H9 (cell line): ENCODE results near the gene SAA4. TPM values are rescaled to one million over a fixed set of nuclear protein-coding genes. Genes with fewer than 3 reads are reported as not detected.

ENCODE experiments used
- DNase-seq: peaks from one replicate; pipeline ENCODE4 v3.0.0-alpha.2; 2017
- H2AFZ ChIP-seq: one replicate; pipeline ENCODE4 v1.6.1; 2013; ENCODE audit warnings: mild to moderate bottlenecking, low read length, control low read depth, moderate library complexity
- H2AK5ac ChIP-seq: 2 replicates; pipeline ENCODE4 v1.6.1; 2013; ENCODE audit warnings: low read length, control low read depth, mixed read lengths; ENCODE audit not compliant: insufficient read length
- H2BK120ac ChIP-seq: one replicate; pipeline ENCODE4 v1.6.1; 2013; ENCODE audit warnings: low read depth, mild to moderate bottlenecking, low read length, control low read depth, inconsistent platforms; ENCODE audit not compliant: poor library complexity, severe bottlenecking
- H2BK12ac ChIP-seq: 2 replicates; pipeline ENCODE4 v1.6.1; 2013; ENCODE audit warnings: low read length, control low read depth, mixed read lengths, low read depth; ENCODE audit not compliant: insufficient read length
- H2BK15ac ChIP-seq: 2 replicates; pipeline ENCODE4 v1.6.1; 2013; ENCODE audit warnings: low read depth, low read length, control low read depth
- H2BK20ac ChIP-seq: one replicate; pipeline ENCODE4 v1.6.1; 2013; ENCODE audit warnings: low read depth, mild to moderate bottlenecking, low read length, control low read depth, inconsistent platforms; ENCODE audit not compliant: poor library complexity, severe bottlenecking
- H2BK5ac ChIP-seq: 2 replicates; pipeline ENCODE4 v1.6.1; 2013; ENCODE audit warnings: low read length, control low read depth, mixed read lengths; ENCODE audit not compliant: insufficient read length
- H3K14ac ChIP-seq: 2 replicates; pipeline ENCODE4 v1.6.1; 2013; ENCODE audit warnings: low read length, control low read depth; ENCODE audit not compliant: insufficient read depth
- H3K18ac ChIP-seq: 2 replicates; pipeline ENCODE4 v1.6.1; 2013; ENCODE audit warnings: low read depth, mild to moderate bottlenecking, mixed read lengths, low read length, control low read depth; ENCODE audit not compliant: insufficient read length
- H3K23ac ChIP-seq: 2 replicates; pipeline ENCODE4 v1.6.1; 2013; ENCODE audit warnings: low read length, control low read depth, mixed read lengths, low read depth; ENCODE audit not compliant: insufficient read length
- H3K23me2 ChIP-seq: 2 replicates; pipeline ENCODE4 v1.6.1; 2013; ENCODE audit warnings: low read depth, mild to moderate bottlenecking, mixed read lengths, low read length, control low read depth; ENCODE audit not compliant: insufficient read length, poor library complexity, severe bottlenecking
- H3K27ac ChIP-seq: 2 replicates; pipeline ENCODE4 v1.5.1; 2013; ENCODE audit warnings: low read length, control low read depth, mixed read lengths, low read depth; ENCODE audit not compliant: insufficient read length
- H3K27me3 ChIP-seq: 2 replicates; pipeline ENCODE4 v1.6.1; 2013; ENCODE audit warnings: low read length, control low read depth, inconsistent platforms; ENCODE audit not compliant: insufficient read depth
- H3K4ac ChIP-seq: 2 replicates; pipeline ENCODE4 v1.6.1; 2013; ENCODE audit warnings: low read depth, mild to moderate bottlenecking, control low read depth, inconsistent platforms, low read length, moderate library complexity
- H3K4me1 ChIP-seq: 2 replicates; pipeline ENCODE4 v1.6.1; 2013; ENCODE audit warnings: low read length, control low read depth, inconsistent platforms; ENCODE audit not compliant: insufficient read depth
- H3K4me2 ChIP-seq: 2 replicates; pipeline ENCODE4 v1.6.1; 2013; ENCODE audit warnings: low read length, control low read depth, mixed read lengths; ENCODE audit not compliant: insufficient read length, insufficient read depth
- H3K56ac ChIP-seq: 2 replicates; pipeline ENCODE4 v1.6.1; 2013; ENCODE audit warnings: low read depth, mild to moderate bottlenecking, mixed read lengths, low read length, control low read depth; ENCODE audit not compliant: insufficient read length
- H3K79me1 ChIP-seq: 2 replicates; pipeline ENCODE4 v1.6.1; 2013; ENCODE audit warnings: low read depth, mild to moderate bottlenecking, moderate library complexity, low read length, control low read depth, inconsistent platforms; ENCODE audit not compliant: insufficient read depth, poor library complexity, severe bottlenecking
- H3K79me2 ChIP-seq: 2 replicates; pipeline ENCODE4 v1.6.1; 2013; ENCODE audit warnings: low read length, control low read depth, inconsistent platforms; ENCODE audit not compliant: insufficient read depth
- H3K9ac ChIP-seq: 2 replicates; pipeline ENCODE4 v1.6.1; 2013; ENCODE audit warnings: low read length, control low read depth, mixed read lengths; ENCODE audit not compliant: insufficient read length; ENCODE audit errors: extremely low read depth
- H3K9me3 ChIP-seq: one replicate; pipeline ENCODE4 v1.6.1; 2013; ENCODE audit warnings: low read depth, low read length, inconsistent platforms; ENCODE audit not compliant: control insufficient read depth
- H3T11ph ChIP-seq: one replicate; pipeline ENCODE4 v1.6.1; 2013; ENCODE audit warnings: mild to moderate bottlenecking, low read length, control low read depth, inconsistent platforms
- H4K20me1 ChIP-seq: one replicate; pipeline ENCODE4 v1.6.1; 2013; ENCODE audit not compliant: control insufficient read depth, insufficient read length, insufficient read depth
- H4K5ac ChIP-seq: 2 replicates; pipeline ENCODE4 v1.6.1; 2013; ENCODE audit warnings: low read depth, mild to moderate bottlenecking, mixed read lengths, low read length, control low read depth; ENCODE audit not compliant: insufficient read length
- H4K8ac ChIP-seq: replicated peaks from 2 replicates; pipeline ENCODE4 v1.6.1; 2013; ENCODE audit warnings: low read length, control low read depth, mixed read lengths, low read depth; ENCODE audit not compliant: insufficient read length
- H4K91ac ChIP-seq: 2 replicates; pipeline ENCODE4 v1.6.1; 2013; ENCODE audit warnings: low read depth, mild to moderate bottlenecking, moderate library complexity, mixed read lengths, low read length, control low read depth; ENCODE audit not compliant: insufficient read length
- H3K27ac Mint-ChIP-seq, 3 experiments: 2 replicates in 2 of 3; 3 replicates in 1 of 3; pipeline ENCODE4 v1.8.0; 2020 to 2021; ENCODE audit warnings: mixed read lengths in 3 of 3, mild to moderate bottlenecking in 1 of 3, moderate library complexity in 1 of 3
- H3K27me3 Mint-ChIP-seq: 2 replicates; pipeline ENCODE4 v1.8.0; 2021; ENCODE audit warnings: low read depth, mild to moderate bottlenecking, moderate library complexity, mixed read lengths
- H3K36me3 Mint-ChIP-seq, 3 experiments: 2 replicates in 2 of 3; 3 replicates in 1 of 3; pipeline ENCODE4 v1.8.0; 2020 to 2021; ENCODE audit warnings: low read depth in 3 of 3, mixed read lengths in 3 of 3; ENCODE audit not compliant: insufficient read depth in 1 of 3
- H3K4me1 Mint-ChIP-seq, 2 experiments: 2 replicates each; pipeline ENCODE4 v1.8.0; 2020; ENCODE audit warnings: mixed read lengths in 2 of 2
- H3K4me3 Mint-ChIP-seq, 2 experiments: 2 replicates in 1 of 2; 3 replicates in 1 of 2; pipeline ENCODE4 v1.8.0; 2020 to 2021; ENCODE audit warnings: mild to moderate bottlenecking in 2 of 2, mixed read lengths in 2 of 2, moderate library complexity in 1 of 2
- H3K9me3 Mint-ChIP-seq, 2 experiments: 2 replicates in 1 of 2; 3 replicates in 1 of 2; pipeline ENCODE4 v1.8.0; 2020; ENCODE audit warnings: mild to moderate bottlenecking in 2 of 2, mixed read lengths in 2 of 2, moderate library complexity in 1 of 2
- WGBS: extraction: QIAGEN DNeasy Blood & Tissue Kit; methylation state at CpG from one replicate; pipeline ENCODE4 v1.1.7; 2013; ENCODE audit warnings: missing lambda C conversion rate, low lambda C conversion rate, mixed read lengths; ENCODE audit not compliant: insufficient read length; ENCODE audit errors: extremely low coverage; 5-methylcytosine and 5-hydroxymethylcytosine counted together
- total RNA-seq: library from RNA; stranded (reverse); gene quantifications from 2 replicates; pipeline ENCODE4 v1.2.1, GENCODE V29; 2021
- TF ChIP-seq, protein P1 (sequence below): fragments of 200-600 bp; sonication (generic); conservative IDR thresholded peaks from 3 replicates; pipeline ENCODE4 v1.8.0; 2021; ENCODE audit warnings: antibody characterized with exemption, mild to moderate bottlenecking

Gene SAA4
- total RNA-seq, 1 experiment from 2014 or later, result not detected

DNA sequence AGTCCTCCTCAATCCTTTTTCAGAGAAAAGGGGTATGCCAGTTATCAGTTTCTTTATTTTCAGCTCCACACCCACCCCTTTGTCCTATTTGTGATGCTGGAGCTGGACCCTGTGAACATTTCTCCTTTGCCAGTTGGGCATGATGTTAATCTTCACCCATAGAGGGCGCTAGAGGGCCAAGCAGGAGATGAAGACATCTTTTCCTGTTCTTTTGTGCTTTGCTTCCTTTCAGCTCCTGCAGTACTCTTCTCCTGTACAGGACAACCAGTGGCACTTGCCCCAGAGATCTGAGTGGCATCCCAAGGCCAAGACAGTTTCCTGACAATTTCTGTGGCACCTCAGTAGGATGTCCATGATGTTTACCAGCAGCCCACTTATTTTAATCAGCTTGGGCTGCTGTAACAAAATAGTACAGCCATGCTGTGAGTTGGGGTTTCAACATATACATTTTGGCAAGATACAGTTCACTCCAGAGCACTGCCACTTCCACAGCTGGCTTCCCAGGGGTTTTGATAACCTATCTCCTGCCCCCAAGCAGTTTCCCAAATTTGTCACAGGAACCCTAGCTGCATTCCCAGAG, 7.3 kb upstream of the SAA4 start:
- Histone ChIP-seq H2AFZ (no peak overlapping the region), H2BK120ac (no peak overlapping the region), H3K4me2 (no peak overlapping the region), H2BK15ac (no peak overlapping the region), H2BK12ac (no peak overlapping the region), H3K27me3 (no peaks in the 10 kb centered on the region), H4K91ac (no peak overlapping the region), H3K14ac (no peak overlapping the region), H3K79me1 (no peaks in the 10 kb centered on the region), H3K18ac (no peak overlapping the region), H4K8ac (no peak overlapping the region), H3K56ac (no peak overlapping the region), H2AK5ac (no peak overlapping the region), H3K4ac (no peak overlapping the region), H2BK20ac (no peak overlapping the region), H3K4me1 (no peaks in the 10 kb centered on the region), H3K23ac (no peak overlapping the region), H2BK5ac (no peak overlapping the region), H3K9ac (no peak overlapping the region), H3K79me2 (no peaks in the 10 kb centered on the region), H3T11ph (no peak overlapping the region), H4K20me1 (no peaks in the 10 kb centered on the region), H3K23me2 (no peaks in the 10 kb centered on the region), H3K9me3 (no peaks in the 10 kb centered on the region), H3K27ac (no peak overlapping the region), H4K5ac (no peak overlapping the region)
- no CpG with 5 or more reads among the region's 1 CpG for WGBS
- Mint-ChIP-seq H3K27ac (no peak overlapping the region), H3K4me1 (peaks cover 0 to 2% of the 10 kb centered on the region in 2 experiments; a peak in 1 of 4 replicates), H3K9me3 (peaks cover 6 to 13% of the 10 kb centered on the region in 2 experiments), H3K36me3 (peaks cover 0 to 4% (median 0%) of the 10 kb centered on the region in 3 experiments; a peak in 1 of 7 replicates), H3K27me3 (peaks cover 9% of the 10 kb centered on the region; the same call in 1 of the 2 replicates), H3K4me3 (no peak overlapping the region)
- DNase-seq, result peak; percentile 69
- TF ChIP-seq, protein P1, sequence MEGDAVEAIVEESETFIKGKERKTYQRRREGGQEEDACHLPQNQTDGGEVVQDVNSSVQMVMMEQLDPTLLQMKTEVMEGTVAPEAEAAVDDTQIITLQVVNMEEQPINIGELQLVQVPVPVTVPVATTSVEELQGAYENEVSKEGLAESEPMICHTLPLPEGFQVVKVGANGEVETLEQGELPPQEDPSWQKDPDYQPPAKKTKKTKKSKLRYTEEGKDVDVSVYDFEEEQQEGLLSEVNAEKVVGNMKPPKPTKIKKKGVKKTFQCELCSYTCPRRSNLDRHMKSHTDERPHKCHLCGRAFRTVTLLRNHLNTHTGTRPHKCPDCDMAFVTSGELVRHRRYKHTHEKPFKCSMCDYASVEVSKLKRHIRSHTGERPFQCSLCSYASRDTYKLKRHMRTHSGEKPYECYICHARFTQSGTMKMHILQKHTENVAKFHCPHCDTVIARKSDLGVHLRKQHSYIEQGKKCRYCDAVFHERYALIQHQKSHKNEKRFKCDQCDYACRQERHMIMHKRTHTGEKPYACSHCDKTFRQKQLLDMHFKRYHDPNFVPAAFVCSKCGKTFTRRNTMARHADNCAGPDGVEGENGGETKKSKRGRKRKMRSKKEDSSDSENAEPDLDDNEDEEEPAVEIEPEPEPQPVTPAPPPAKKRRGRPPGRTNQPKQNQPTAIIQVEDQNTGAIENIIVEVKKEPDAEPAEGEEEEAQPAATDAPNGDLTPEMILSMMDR, result peak; percentile 89
